C4-2B (cell line): Measurements from ENCODE around the gene GNLY.
"Not testable (repeated sequence)": the region's sequence is repeated elsewhere in the genome, so short reads cannot be mapped to it uniquely, and the experiment has no call there.

Source experiments
- H3K27ac ChIP-seq: fragments of 450-650 bp; 2 replicates; pipeline ENCODE4 v1.5.1; 2017
- ZFX ChIP-seq: fragments of 450-650 bp; IDR thresholded peaks from 2 replicates; pipeline ENCODE4 v1.6.1; 2017
- TF ChIP-seq, protein P1 (sequence below): fragments of 450-650 bp; conservative IDR thresholded peaks from 2 replicates; pipeline ENCODE4 v1.5.1; 2017; ENCODE audit warnings: mild to moderate bottlenecking

Gene GNLY

DNA sequence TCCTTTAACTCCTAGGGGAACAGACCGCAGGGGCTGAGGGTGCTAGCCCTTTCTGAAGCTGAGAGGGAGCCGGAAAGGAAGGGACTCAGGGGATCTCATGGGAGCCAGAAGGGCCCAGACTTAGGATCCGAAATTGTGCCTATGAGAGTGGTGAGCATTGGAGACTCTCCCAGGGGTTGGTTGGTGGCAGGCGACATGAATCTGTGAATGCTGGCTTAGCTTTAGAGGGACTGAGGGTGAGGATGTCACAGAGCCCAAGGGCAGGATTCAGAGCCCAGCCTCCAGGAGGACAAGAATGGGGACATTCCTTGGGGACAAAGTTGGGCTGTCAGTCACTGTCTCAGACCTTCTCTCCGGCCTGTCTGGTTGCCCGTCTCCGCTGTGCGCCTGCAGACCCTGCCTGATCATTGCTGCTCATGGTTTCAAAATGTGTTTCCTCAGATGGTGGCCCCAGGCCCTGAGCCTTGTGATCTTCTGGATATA lies 17.5 kb downstream of the GNLY start:
- H3K27ac ChIP-seq, result 0 out of 2 replicates have a peak overlapping the region, but pooled peaks have one; percentile 1
- TF ChIP-seq ZFX, result no peak
- TF ChIP-seq, protein P1, sequence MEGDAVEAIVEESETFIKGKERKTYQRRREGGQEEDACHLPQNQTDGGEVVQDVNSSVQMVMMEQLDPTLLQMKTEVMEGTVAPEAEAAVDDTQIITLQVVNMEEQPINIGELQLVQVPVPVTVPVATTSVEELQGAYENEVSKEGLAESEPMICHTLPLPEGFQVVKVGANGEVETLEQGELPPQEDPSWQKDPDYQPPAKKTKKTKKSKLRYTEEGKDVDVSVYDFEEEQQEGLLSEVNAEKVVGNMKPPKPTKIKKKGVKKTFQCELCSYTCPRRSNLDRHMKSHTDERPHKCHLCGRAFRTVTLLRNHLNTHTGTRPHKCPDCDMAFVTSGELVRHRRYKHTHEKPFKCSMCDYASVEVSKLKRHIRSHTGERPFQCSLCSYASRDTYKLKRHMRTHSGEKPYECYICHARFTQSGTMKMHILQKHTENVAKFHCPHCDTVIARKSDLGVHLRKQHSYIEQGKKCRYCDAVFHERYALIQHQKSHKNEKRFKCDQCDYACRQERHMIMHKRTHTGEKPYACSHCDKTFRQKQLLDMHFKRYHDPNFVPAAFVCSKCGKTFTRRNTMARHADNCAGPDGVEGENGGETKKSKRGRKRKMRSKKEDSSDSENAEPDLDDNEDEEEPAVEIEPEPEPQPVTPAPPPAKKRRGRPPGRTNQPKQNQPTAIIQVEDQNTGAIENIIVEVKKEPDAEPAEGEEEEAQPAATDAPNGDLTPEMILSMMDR, result no peak

DNA sequence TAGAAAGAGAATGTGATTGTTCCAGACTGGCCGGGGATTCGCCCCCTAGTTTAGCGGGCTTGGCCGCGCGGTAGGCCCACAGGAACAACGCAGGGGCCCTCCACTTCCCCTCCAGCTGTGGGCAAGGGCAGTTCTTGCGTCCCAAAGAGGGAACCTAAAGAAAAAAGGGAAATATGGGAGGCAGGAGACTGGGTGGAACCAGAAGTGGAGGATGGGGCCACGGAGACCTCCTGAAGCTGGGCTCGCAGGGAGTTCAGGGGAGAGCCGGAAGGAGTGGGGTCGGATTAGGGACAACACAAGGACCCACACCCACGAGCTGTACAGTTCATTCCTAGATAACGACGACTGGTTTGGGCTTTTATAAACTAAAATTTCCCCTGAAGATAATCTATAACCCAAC lies 18.2 kb downstream of the GNLY start:
- no peak overlapping the region for H3K27ac ChIP-seq
- TF ChIP-seq, protein P1, result no peak
- no peak for TF ChIP-seq ZFX

- peak overlapping the region; percentile 16; the same call in 1 of the 2 replicates for H3K27ac ChIP-seq
- TF ChIP-seq ZFX, result no peak
- TF ChIP-seq, protein P1, result no peak
Measured at GRCh38 chr2:85712849-85713612, 18.9 kb downstream of the GNLY start.

GRCh38 chr2:85713836-85714235 lies 19.7 kb downstream of the GNLY start:
- H3K27ac ChIP-seq, result no peak overlapping the region
- TF ChIP-seq, protein P1, result no peak
- TF ChIP-seq ZFX, result no peak

DNA sequence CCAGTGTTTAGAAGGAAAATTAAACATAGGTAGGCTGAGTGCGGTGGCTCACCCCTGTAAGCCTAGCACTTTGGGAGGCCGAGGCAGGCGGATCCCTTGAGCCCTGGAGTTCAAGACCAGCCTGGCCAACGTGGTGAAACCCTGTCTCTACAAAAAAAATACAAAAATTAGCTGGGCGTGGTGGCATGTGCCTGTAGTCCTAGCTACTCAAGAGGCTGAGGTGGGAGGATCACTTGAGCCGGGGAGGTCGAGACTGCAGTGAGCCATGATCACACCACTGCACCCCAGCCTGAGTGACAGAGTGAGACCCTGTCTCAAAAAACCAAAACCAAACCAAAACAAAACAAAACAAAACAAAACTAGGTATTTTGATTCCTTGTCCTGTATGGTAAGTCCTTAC lies 20.3 kb downstream of the GNLY start:
- not testable (repeated sequence) for H3K27ac ChIP-seq

GRCh38 chr2:85714841-85715240 lies 20.7 kb downstream of the GNLY start:
- no peak overlapping the region for H3K27ac ChIP-seq
- TF ChIP-seq ZFX, result no peak
- TF ChIP-seq, protein P1, result no peak

DNA sequence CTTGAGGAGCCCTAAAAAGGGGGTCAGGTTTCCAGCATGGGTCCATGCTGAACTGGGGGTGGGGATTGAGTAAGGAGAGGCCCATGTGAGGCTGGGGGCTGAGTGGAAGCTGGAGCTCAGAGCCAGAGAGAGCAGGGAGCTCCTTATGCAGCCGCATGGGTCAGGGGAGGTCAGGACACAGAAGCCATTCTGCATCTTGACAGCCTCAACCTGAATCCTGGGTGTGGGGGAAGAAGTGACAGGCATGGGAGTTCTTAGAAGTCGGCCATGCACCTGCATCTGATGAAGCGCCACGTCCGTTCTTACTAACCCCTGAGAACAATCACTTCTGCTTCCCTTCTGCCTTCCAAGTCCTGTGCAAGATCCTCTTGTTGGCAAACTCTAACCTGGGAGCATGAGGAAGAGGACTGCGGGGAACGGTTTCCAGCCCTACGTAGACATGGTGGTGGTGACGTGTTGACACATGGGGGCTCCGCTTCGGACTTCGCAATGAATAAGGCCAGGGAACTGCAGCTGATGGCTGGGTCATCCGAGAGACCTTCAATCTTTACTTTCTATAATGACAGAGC lies 22.3 kb downstream of the GNLY start:
- no peak overlapping the region for H3K27ac ChIP-seq
- no peak for TF ChIP-seq ZFX
- TF ChIP-seq, protein P1, result no peak
